ENCODE measurements around the gene ATG2A.

The ATG2A gene

DNA sequence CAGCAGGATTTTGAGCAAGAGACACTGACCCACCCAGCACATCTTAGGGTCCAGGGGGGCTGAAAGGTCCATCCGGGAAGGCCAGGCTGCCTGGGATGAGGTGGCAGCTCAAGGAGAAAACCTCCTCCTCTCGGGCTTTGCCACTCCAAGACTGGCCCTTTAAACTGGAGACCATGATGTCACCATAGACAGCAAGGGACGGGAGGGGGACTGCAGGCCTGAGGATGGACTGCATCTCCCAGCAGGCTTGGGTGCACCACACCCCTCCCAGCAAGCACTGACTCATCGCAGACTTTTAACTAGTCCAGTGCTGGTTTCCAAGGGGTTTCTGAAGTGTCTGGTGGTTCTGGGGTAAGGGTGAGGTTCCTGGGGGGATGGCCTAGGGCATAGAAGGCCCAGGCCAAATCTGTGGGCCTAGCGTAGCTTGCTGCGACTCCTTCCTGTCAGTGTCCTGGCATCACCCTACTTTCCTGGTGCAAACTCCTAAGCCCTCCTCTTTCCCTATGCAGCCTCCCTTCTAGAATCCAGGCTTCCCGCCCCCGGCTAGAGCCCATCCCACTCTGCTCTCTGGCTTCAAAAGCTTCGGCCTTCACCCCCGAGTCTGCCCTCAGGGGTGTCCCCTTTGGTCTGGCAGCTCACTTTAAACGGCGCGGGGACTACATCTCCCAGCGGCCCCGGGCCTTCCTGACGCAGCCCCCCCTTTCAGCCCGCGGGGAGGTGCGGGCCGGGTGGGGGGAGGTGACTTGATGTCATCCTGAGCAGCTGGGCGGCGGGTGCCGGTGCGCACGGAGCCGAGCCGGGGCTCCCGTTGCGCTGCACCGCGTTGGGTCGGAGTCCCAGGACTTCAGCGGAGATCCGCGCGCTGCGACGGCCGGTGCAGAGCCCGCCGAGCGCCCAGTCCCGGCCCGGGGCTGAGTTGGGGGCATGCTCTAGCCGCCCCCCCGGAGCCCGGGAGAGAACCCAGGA, 7.2 kb upstream of the ATG2A start, which contains the start of gene PPP2R5B:
Gene PPP2R5B, plus strand, starts transcription at position 746 of the 966 bp plus-strand sequence. CDS start 1,046 bp downstream, outside the sequence.
- peak; percentile 80 for DNase-seq (ENCODE audit: extremely low read depth, low read depth)
- TF ChIP-seq, protein P1, sequence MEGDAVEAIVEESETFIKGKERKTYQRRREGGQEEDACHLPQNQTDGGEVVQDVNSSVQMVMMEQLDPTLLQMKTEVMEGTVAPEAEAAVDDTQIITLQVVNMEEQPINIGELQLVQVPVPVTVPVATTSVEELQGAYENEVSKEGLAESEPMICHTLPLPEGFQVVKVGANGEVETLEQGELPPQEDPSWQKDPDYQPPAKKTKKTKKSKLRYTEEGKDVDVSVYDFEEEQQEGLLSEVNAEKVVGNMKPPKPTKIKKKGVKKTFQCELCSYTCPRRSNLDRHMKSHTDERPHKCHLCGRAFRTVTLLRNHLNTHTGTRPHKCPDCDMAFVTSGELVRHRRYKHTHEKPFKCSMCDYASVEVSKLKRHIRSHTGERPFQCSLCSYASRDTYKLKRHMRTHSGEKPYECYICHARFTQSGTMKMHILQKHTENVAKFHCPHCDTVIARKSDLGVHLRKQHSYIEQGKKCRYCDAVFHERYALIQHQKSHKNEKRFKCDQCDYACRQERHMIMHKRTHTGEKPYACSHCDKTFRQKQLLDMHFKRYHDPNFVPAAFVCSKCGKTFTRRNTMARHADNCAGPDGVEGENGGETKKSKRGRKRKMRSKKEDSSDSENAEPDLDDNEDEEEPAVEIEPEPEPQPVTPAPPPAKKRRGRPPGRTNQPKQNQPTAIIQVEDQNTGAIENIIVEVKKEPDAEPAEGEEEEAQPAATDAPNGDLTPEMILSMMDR (IDR thresholded peaks at IDR 0.05; ENCODE audit: low read depth, low read length) = no peak

DNA sequence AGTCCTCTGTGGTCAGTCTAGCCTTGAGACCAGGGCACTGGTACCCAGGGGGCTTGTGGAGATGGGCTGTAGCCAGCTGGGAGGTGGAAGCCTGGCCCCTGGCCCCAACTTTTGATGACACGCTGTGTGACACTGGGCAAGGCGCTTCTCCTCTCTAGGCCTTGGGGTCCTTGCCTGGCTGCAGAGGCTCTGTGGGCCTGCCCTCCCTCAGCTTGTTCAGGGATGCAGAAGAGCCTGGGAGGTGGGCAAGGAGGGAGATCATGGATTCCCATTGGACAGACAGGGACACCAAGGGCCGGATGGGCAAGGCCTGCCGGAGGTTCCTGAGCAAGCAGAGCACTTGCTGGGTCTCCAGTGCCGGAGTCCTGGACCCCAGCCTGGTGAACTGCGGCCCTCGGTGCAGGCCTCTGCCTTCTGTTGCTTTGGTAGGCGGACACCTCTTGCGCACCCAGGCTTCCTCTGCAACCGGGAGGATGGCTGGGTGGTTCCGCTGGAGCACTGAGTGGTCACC, 6.2 kb upstream of the ATG2A start:
- DNase-seq (ENCODE audit: extremely low read depth, low read depth) = no peak
- TF ChIP-seq, protein P1 (IDR thresholded peaks at IDR 0.05; ENCODE audit: low read depth, low read length) = no peak

DNA sequence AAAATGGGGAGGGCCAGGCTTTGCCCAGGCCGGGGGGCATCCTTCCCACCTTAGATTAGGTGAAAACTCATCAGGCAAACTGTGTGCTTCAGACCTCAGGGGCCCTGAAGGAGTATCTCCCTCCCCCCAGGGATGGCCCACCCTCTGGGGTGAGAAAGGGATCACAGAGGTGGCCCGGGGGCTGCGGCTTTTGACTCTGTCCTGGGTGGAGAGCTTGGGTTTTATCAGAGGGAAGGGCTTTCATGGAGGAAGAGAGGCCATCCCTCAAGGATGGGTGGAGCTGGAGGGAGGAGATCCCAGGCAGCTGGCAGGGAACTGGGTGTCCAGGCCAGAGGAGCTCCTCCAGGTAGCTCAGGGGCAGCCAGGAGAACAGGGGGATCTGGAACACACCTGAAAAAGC, 4.4 kb upstream of the ATG2A start:
- TF ChIP-seq, protein P1 (IDR thresholded peaks at IDR 0.05; ENCODE audit: low read depth, low read length) = no peak

DNA sequence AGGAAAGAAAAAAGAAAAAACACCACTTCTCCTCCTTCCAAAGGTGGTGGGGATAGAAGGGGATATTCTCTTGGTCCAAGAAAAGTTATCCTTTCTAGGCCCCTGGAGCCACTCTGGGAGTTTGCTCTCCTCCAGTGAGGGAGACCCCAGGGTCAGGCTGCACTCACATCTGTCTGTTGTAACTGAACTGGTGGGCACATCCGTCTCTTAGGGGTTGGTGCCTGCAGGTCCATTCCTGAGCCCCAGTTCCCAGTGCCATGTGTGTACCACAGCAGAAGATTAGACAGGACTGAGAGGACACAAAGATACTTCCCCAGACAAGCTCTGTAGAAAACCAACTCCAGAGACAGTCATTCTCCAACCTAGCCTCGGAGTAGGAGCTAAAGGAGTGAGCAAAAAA, 3.1 kb upstream of the ATG2A start:
- no peak for DNase-seq (ENCODE audit: extremely low read depth, low read depth)
- TF ChIP-seq, protein P1 (IDR thresholded peaks at IDR 0.05; ENCODE audit: low read depth, low read length) = no peak

More for the DNA sequence above, 4.4 kb upstream of the ATG2A start:
- no peak for DNase-seq (ENCODE audit: extremely low read depth, low read depth)

DNA sequence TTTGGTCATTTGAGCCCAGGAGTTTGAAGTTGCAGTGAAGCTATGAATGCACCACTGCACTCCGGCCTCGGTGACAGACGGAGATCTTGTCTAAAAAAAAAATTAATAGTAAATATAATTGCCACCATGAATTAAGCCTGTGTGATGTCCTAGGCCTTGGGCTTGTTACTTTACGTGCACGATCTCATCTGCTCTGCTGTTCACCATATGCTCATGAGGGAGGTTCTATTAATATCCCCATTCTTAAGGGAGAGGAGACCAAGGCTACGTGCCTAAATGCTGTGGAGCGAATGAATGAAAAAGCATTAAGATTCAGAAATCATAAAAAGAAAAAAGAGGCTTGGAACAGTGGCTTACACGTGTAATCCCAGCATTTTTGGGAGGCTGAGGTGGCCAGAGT, 2.6 kb upstream of the ATG2A start:
- TF ChIP-seq, protein P1 (IDR thresholded peaks at IDR 0.05; ENCODE audit: low read depth, low read length) = no peak
- DNase-seq (ENCODE audit: extremely low read depth, low read depth) = no peak

DNA sequence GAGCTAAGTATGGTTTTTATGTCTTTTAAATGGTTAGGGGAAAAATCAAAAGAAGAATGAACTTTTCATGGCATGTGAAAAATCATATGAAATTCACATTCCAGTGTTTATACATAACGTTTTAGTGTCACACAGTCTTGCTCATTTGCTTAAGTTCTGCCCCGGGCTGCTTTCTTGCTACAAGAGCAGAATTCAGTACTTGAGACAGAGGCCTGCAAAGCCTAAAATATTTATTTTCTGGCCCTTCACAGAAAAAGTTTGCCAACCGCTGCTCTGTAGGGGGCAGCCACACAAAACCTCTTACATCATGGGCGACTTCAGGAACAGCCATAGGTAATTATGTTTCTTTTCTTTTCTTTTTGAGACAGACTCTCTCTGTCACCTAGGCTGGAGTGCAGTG, 1.0 kb upstream of the ATG2A start:
- no peak for DNase-seq (ENCODE audit: extremely low read depth, low read depth)
- TF ChIP-seq, protein P1 (IDR thresholded peaks at IDR 0.05; ENCODE audit: low read depth, low read length) = peak; percentile 36

DNA sequence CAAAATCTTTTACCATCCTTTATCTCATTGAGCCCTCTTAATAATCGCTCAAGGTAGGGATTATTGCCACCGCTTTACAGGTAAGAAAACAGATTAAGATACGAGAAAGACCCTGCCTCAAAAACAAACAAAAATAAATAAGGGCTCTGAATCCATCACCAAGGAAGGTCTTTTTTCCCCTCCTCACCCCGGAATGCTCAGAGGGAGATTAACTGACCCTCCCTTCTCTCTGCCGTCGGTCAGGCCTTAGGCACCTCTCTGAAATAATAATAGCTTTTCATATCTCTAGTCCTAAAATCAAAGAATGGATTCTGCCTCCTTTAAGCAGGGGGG, 620 bp upstream of the ATG2A start:
- TF ChIP-seq, protein P1 (IDR thresholded peaks at IDR 0.05; ENCODE audit: low read depth, low read length) = no peak
- no peak for DNase-seq (ENCODE audit: extremely low read depth, low read depth)

All from AG09319 (cell line).